Cardiac muscle cell (in vitro differentiated cells and primary cell): ENCODE measurements around the gene HNRNPUL1. TPM values are rescaled to one million over a fixed set of nuclear protein-coding genes. Genes with fewer than 3 reads are reported as not detected.

Experiments
- DNase-seq, 2 donors: peaks; one replicate each; pipeline versions ENCODE4 v3.0.0 to v3.0.0-alpha.2; 2010 to 2017; ENCODE audit warnings: low read depth in 1 of 2, low spot score in 1 of 2
- H3K27ac ChIP-seq: fragments of 200-600 bp; sonication (generic); 2 replicates; pipeline ENCODE4 v1.5.1; 2016
- H3K27me3 ChIP-seq: fragments of 200-600 bp; sonication (generic); 2 replicates; pipeline ENCODE4 v1.6.0; 2016; ENCODE audit warnings: control low read depth
- H3K36me3 ChIP-seq: fragments of 200-600 bp; sonication (generic); 2 replicates; pipeline ENCODE4 v1.5.1; 2016; ENCODE audit warnings: control low read depth
- H3K4me1 ChIP-seq: fragments of 200-600 bp; sonication (generic); 2 replicates; pipeline ENCODE4 v1.8.1; 2017; ENCODE audit warnings: low read depth, mild to moderate bottlenecking, mixed run types
- H3K4me3 ChIP-seq: fragments of 200-600 bp; sonication (generic); 2 replicates; pipeline ENCODE4 v1.5.1; 2016; ENCODE audit warnings: mild to moderate bottlenecking
- H3K9me3 ChIP-seq: fragments of 200-600 bp; sonication (generic); 2 replicates; pipeline ENCODE4 v1.5.1; 2017; ENCODE audit warnings: low read depth, mild to moderate bottlenecking, control low read depth
- polyA plus RNA-seq: library from polyadenylated mRNA; unstranded; fragments of >200 nt; fragmentation: Nextera tagmentation; extraction: Ambion mirVana; gene quantifications from 2 replicates; pipeline ENCODE4 v1.2.1, GENCODE V29; 2016
- total RNA-seq: library from RNA; depleted of rRNA; stranded (reverse); fragments of >200 nt; gene quantifications from 2 replicates; pipeline ENCODE4 v1.2.3, GENCODE V29; 2016
- TF ChIP-seq, protein P1 (sequence below): IDR thresholded peaks from 2 replicates; pipeline ENCODE4 v1.5.1; 2012; ENCODE audit warnings: low read depth, mild to moderate bottlenecking, low read length

The HNRNPUL1 gene
- total and polyA plus RNA-seq, 2 experiments from 2014 or later = 148 to 195 TPM

DNA sequence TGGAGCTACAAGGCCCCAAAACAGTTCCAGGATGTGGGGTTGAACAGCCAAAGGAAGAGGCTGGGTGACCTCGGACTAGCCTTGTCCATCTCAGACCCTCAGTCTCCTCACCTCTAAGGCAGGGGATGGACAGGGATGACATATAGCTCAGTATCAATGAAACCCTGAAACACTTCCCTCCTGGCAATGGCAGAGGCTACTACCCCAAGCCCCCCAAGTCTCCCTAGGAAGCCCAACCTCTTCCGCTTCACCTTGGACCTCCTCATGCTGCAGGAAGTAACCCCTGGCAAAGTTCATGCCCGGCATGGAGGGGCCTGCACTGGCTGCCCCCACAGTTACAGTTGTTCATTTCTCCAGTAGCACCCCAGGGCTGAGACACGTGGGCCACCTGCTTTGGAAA, 56.4 kb downstream of the HNRNPUL1 start:
- no peaks in the 10 kb centered on the region for H3K27me3 ChIP-seq
- H3K4me1 ChIP-seq = peaks cover 28% of the 10 kb centered on the region
- no peak overlapping the region for H3K4me3 ChIP-seq
- DNase-seq = no peak
- peak overlapping the region; percentile 15 for H3K27ac ChIP-seq
- no peaks in the 10 kb centered on the region for H3K9me3 ChIP-seq
- H3K36me3 ChIP-seq = peaks cover 19% of the 10 kb centered on the region
- TF ChIP-seq, protein P1, sequence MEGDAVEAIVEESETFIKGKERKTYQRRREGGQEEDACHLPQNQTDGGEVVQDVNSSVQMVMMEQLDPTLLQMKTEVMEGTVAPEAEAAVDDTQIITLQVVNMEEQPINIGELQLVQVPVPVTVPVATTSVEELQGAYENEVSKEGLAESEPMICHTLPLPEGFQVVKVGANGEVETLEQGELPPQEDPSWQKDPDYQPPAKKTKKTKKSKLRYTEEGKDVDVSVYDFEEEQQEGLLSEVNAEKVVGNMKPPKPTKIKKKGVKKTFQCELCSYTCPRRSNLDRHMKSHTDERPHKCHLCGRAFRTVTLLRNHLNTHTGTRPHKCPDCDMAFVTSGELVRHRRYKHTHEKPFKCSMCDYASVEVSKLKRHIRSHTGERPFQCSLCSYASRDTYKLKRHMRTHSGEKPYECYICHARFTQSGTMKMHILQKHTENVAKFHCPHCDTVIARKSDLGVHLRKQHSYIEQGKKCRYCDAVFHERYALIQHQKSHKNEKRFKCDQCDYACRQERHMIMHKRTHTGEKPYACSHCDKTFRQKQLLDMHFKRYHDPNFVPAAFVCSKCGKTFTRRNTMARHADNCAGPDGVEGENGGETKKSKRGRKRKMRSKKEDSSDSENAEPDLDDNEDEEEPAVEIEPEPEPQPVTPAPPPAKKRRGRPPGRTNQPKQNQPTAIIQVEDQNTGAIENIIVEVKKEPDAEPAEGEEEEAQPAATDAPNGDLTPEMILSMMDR = no peak

DNA sequence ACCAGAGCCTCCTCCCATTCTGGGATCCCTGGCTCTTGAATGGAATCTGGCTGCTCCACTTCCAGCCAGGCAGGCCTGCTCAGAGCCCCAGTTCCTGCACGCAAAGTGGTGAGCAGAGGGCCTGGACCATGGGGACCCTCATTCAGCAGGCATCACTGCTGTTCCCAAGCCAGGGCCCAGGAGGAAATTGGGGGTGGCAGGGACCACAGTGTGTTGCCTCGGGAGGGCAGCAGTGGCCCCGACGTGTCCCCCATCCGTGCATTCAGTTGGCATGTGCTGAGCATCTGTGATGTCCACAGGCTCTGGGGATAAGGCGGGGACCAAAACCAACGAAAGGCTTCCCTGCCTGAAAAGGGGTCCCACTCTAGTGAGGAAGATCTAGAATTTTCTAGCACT, 57.0 kb downstream of the HNRNPUL1 start:
- H3K27ac ChIP-seq = peak overlapping the region; percentile 15
- no peak overlapping the region for H3K4me3 ChIP-seq
- DNase-seq = no peak
- no peaks in the 10 kb centered on the region for H3K27me3 ChIP-seq
- peaks cover 34% of the 10 kb centered on the region for H3K4me1 ChIP-seq
- H3K36me3 ChIP-seq = peaks cover 17% of the 10 kb centered on the region
- no peaks in the 10 kb centered on the region for H3K9me3 ChIP-seq
- TF ChIP-seq, protein P1 = no peak

DNA sequence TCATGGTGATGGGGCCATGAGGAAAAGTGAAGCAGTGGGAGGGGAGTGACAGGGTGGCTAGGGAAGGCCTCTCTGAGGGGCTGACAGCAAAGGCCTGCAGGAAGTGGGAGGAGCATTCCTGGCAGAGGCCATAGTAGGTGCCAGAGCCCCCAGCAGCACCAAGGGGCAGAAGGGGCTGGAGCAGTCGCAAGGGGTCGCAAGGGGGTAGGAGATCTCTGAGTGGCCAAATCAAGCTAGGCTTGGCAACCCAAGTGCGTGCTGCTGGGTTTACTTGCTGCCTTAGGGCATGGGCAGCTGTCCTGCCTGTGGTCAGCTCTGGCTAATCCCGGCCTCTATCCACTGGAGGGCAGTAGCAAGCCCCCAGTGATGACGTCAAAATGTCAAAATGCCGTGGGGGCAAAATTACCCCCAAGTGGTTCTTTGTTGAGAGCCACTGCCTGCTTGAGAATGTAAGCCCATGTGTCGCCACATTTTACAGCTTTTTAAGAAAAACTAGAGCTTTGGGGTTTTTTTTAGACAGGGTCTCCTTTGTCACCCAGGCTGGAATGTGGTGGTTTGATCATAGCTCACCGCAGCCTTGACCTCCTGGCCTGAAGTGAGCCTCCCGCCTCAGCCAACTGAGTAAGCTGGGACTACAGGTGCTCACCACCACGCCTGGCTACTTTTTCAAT, 57.6 kb downstream of the HNRNPUL1 start:
- H3K36me3 ChIP-seq = peaks cover 12% of the 10 kb centered on the region
- no peaks in the 10 kb centered on the region for H3K9me3 ChIP-seq
- peaks cover 36% of the 10 kb centered on the region for H3K4me1 ChIP-seq
- no peaks in the 10 kb centered on the region for H3K27me3 ChIP-seq
- TF ChIP-seq, protein P1 = peak; percentile 82
- peak; percentile 66 to 85 for DNase-seq
- no peak overlapping the region for H3K4me3 ChIP-seq
- H3K27ac ChIP-seq = peak overlapping the region; percentile 84

DNA sequence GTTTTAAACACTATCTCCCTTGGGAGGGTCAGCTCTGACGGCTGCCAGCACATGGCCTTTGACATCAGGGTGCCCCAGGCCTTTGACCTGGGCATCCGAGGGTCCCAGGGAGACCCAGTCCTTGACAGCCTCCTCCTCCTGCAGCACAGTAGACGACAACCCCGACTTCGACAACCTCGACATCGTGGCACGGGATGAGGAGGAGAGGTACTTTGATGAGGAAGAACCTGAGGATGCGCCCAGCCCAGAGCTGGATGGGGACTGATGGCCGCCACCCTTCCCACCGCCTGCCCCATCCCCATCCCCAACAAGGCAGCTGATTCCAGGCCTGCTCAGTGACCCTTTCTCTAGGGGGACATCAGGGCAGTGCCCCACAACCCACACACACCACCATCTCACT, 58.3 kb downstream of the HNRNPUL1 start:
- TF ChIP-seq, protein P1 = no peak
- Histone ChIP-seq H3K27me3 (no peaks in the 10 kb centered on the region), H3K4me3 (no peak overlapping the region), H3K27ac (peak overlapping the region; percentile 84), H3K9me3 (no peaks in the 10 kb centered on the region), H3K36me3 (peaks cover 8% of the 10 kb centered on the region), H3K4me1 (peaks cover 39% of the 10 kb centered on the region)
- no peak for DNase-seq

DNA sequence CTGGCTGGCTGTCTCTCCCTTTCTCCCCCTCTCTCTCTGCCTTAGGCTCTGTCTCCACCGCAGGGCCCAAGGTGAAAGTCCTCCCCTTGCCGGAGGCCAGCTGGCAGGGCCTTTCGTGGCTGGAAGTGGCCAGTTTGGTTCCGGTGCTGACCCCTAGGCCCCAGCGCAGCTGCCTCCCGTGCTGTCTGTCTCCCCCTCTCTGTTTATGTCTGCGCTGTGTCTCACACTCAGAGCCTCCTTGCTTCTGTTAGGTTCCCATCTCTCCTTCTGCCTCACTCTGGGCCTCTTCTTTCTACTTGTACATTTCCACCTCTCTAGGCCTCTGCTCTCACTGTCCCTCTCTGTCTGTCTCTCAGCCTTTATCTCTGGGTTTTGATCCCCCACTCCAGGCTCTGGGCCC, 58.9 kb downstream of the HNRNPUL1 start:
- H3K4me3 ChIP-seq = no peak overlapping the region
- no peaks in the 10 kb centered on the region for H3K9me3 ChIP-seq
- TF ChIP-seq, protein P1 = no peak
- H3K27ac ChIP-seq = peak overlapping the region; percentile 84
- H3K36me3 ChIP-seq = peaks cover 8% of the 10 kb centered on the region
- H3K27me3 ChIP-seq = no peaks in the 10 kb centered on the region
- H3K4me1 ChIP-seq = peaks cover 39% of the 10 kb centered on the region
- DNase-seq = peak in 1 of 2 donors; percentile 81
